Measurements from ENCODE around the gene TSHR.

GRCh38 chr14:80926397-80927082 is 28.9 kb upstream of the TSHR start:
- TF ChIP-seq CTCF (IDR thresholded peaks at IDR 0.05; ENCODE audit: low read depth, low read length, poor library complexity, severe bottlenecking), result no peak
- no peak for TF ChIP-seq EZH2phosphoT487 (IDR thresholded peaks at IDR 0.05; ENCODE audit: borderline replicate concordance, low read length)

All from DOHH2 (cell line).